ENCODE results near the gene BMP2.
A peak's percentile ranks its signal among the peaks of the same experiment; 100 is the strongest.

The BMP2 gene

GRCh38 chr20:6827472-6827871, 60.0 kb downstream of the BMP2 start:
- DNase-seq: no peak
- intact Hi-C loops (cut with DNase I): loop anchor here (10.0 kb wide), 2 partner anchors 267 to 457 kb away; no protein-coding TSS in a partner anchor

GRCh38 chr20:6828794-6829423, 61.4 kb downstream of the BMP2 start:
- peak in 7 of 10 donors; percentile 43 to 84 (median 66) for DNase-seq
- intact Hi-C loops (cut with DNase I): loop anchor here (2.0 to 10.0 kb wide), 3 partner anchors 266 to 1030 kb away; no protein-coding TSS in a partner anchor

GRCh38 chr20:6829510-6830116, 62.1 kb downstream of the BMP2 start:
- DNase-seq: no peak
- intact Hi-C loops (cut with DNase I): loop anchor here (2.0 to 10.0 kb wide), 3 partner anchors 265 to 1029 kb away; no protein-coding TSS in a partner anchor
